BE2C (cell line): ENCODE results near the gene NLRP12.

Experiments
- DNase-seq: peaks from one replicate; pipeline ENCODE4 v3.0.0-alpha.2; 2020
- H3K27me3 ChIP-seq: fragments of 250-450 bp; sonication (Bioruptor Pico); 2 replicates; pipeline ENCODE4 v1.5.1; 2020; ENCODE audit warnings: mild to moderate bottlenecking
- H3K36me3 ChIP-seq: fragments of 250-450 bp; sonication (Bioruptor Pico); 2 replicates; pipeline ENCODE4 v1.5.1; 2020; ENCODE audit warnings: mild to moderate bottlenecking
- H3K4me1 ChIP-seq: fragments of 250-450 bp; sonication (Bioruptor Pico); 2 replicates; pipeline ENCODE4 v1.5.1; 2020
- H3K4me3 ChIP-seq: 2 replicates; pipeline ENCODE4 v1.5.1; 2011; ENCODE audit warnings: low read depth, low read length
- H3K9me3 ChIP-seq: fragments of 250-450 bp; sonication (Bioruptor Pico); 2 replicates; pipeline ENCODE4 v1.5.1; 2020
- TF ChIP-seq, protein P1 (sequence below): IDR thresholded peaks from 2 replicates; pipeline ENCODE4 v1.5.1; 2012; ENCODE audit warnings: mild to moderate bottlenecking, low read depth, low read length

NLRP12 gene

DNA sequence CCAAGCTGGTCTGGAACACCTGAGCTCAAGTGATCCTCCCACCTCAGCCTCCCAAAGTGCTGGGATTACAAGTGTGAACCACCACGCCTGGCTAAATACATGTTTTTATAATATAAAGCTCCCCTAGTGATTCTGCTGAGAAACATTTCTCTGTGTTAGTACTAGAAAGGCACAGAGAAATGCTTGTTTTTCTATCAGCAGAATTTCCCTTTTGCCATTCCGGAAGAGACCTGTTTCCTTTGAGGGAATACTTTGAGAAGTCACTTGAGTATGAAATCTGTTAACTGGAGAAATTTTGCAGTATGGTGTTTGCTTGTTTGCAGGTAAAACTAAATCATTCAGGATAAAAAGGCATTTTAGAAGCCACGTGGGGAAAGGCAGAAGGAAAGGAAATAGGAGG lies 4.4 kb upstream of the NLRP12 start:
- no peaks in the 10 kb centered on the region for H3K9me3 ChIP-seq

DNA sequence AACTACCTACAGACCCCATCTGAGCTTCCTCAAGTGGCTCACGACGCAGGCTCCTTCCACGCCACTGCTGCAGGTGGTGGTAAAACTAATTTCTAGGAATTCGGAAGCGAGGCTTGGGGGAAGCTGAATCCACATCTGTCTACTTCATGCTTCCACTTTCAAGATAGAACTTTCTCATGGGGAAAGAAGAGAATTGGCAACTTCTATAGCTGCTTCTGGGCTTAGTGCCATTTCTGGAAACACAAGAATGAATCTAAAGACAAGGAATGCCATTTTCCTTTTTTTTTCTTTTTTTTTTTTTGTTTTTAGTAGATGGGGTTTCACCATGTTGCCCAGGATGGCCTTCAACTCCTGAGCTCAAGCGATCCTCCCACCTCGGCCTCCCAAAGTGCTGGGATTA lies 2.8 kb upstream of the NLRP12 start:
- TF ChIP-seq, protein P1, sequence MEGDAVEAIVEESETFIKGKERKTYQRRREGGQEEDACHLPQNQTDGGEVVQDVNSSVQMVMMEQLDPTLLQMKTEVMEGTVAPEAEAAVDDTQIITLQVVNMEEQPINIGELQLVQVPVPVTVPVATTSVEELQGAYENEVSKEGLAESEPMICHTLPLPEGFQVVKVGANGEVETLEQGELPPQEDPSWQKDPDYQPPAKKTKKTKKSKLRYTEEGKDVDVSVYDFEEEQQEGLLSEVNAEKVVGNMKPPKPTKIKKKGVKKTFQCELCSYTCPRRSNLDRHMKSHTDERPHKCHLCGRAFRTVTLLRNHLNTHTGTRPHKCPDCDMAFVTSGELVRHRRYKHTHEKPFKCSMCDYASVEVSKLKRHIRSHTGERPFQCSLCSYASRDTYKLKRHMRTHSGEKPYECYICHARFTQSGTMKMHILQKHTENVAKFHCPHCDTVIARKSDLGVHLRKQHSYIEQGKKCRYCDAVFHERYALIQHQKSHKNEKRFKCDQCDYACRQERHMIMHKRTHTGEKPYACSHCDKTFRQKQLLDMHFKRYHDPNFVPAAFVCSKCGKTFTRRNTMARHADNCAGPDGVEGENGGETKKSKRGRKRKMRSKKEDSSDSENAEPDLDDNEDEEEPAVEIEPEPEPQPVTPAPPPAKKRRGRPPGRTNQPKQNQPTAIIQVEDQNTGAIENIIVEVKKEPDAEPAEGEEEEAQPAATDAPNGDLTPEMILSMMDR, result no peak
- no peaks in the 10 kb centered on the region for H3K9me3 ChIP-seq
- no peaks in the 10 kb centered on the region for H3K36me3 ChIP-seq
- no peak for DNase-seq
- peaks cover 10% of the 10 kb centered on the region for H3K27me3 ChIP-seq
- H3K4me3 ChIP-seq, result no peak overlapping the region
- H3K4me1 ChIP-seq, result no peaks in the 10 kb centered on the region

More for the DNA sequence above, 4.4 kb upstream of the NLRP12 start:
- no peaks in the 10 kb centered on the region for H3K36me3 ChIP-seq
- H3K4me3 ChIP-seq, result no peak overlapping the region
- no peak for DNase-seq
- H3K27me3 ChIP-seq, result peaks cover 18% of the 10 kb centered on the region
- no peaks in the 10 kb centered on the region for H3K4me1 ChIP-seq
- TF ChIP-seq, protein P1, result no peak

DNA sequence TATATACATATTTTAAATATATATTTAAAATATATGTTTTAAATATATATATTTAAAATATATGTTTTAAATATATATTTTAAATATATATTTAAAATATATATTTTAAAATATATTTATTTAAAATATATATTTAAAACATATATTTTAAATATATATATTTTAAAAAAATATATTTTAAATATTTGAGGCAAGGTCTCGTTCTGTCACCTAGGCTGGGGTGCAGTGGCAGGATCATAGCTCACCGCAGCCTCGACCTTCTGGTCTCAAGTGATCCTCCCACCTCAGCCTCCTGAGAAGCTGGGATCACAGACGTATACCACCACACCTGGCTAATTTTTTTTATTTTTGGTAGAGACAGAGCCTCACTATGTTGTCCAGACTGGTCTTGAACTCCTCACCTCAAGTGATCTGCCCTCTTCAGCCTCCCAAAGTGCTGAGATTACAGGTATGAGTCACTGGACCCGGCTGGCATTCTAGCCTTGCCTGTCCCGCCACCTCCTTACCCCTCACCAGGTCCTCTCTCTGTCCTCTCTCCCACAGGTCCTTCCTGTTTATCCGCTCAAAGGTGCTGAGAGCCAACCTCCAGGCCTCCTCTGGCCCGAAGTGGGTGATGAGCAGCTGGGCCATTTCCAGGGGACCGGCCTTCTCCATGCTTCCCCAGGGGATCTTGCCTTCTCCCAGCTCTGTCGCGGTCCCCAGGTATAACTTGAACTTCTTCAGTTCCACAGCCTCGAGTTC lies 564 bp downstream of the NLRP12 start:
- Histone ChIP-seq H3K4me1 (no peaks in the 10 kb centered on the region), H3K9me3 (no peaks in the 10 kb centered on the region), H3K36me3 (no peaks in the 10 kb centered on the region), H3K4me3 (no peak overlapping the region), H3K27me3 (no peaks in the 10 kb centered on the region; the same call in 1 of the 2 replicates)
- TF ChIP-seq, protein P1, result no peak
- DNase-seq, result no peak

DNA sequence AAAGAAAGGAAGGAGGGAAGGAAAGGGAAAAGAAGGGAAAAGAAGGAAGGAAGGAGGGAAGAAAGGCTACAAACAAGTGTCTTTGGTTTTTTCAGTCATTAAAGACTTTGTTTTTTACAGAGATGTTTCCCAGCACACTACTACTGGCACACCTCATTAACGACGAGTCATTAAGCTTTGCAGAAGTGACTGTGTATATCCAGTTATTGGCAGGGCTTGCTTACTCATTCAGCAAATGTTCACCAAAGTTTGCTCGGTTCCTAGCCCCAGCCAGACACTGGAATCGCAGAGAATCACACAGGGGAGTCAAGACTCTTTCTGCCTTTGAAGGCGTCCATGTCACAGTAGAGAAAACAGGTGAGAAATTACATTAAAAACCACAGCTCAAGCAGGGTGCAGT lies 4.3 kb downstream of the NLRP12 start:
- TF ChIP-seq, protein P1, result no peak
- H3K36me3 ChIP-seq, result no peaks in the 10 kb centered on the region
- no peak overlapping the region for H3K4me3 ChIP-seq
- no peaks in the 10 kb centered on the region for H3K9me3 ChIP-seq
- no peaks in the 10 kb centered on the region for H3K4me1 ChIP-seq
- no peaks in the 10 kb centered on the region for H3K27me3 ChIP-seq
- no peak for DNase-seq

DNA sequence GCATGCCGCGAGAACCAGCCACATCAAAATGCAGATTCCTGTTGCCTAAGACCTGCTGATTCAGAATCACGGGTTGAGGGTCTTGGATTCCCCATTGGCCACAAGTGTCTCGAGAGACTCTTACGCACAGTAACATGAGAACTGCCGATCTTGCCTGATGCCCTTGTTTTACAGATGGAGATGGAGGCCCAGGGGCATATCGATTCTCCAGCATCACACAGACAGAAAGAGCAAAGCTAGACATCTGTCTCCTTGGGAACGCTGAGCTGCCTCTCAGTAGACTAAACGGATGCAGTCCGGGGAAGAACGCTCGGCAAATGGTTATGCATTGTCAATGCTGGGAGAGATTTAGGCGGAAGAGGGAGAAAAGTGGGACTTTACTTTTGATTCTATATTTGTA lies 5.4 kb downstream of the NLRP12 start:
- TF ChIP-seq, protein P1, result no peak
- no peak overlapping the region for H3K4me3 ChIP-seq
- H3K36me3 ChIP-seq, result no peaks in the 10 kb centered on the region

DNA sequence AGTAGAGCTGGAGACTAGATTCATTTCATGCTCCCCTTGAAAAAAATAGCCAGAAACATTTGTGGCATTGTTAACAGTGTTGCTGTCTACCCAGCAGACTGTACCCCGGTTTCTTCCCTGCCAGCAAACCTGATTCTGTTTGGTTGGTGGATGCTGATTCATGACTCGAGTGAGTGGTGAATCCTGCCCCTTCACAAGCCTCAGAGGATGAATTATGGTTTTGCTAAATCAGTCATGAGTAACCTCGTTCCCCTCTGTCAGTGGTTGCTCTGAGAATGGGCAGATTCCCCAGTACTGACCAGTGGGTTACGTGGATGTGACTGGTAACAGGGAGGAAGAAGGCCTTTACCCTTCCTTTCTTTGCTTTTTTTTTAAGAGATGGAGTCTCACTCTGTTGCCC lies 10.1 kb downstream of the NLRP12 start:
- TF ChIP-seq, protein P1, result no peak
- H3K4me1 ChIP-seq, result no peaks in the 10 kb centered on the region
- DNase-seq, result no peak
- no peaks in the 10 kb centered on the region; the same call in 1 of the 2 replicates for H3K27me3 ChIP-seq
- H3K36me3 ChIP-seq, result no peaks in the 10 kb centered on the region
- H3K4me3 ChIP-seq, result no peak overlapping the region
- H3K9me3 ChIP-seq, result no peaks in the 10 kb centered on the region

More for the DNA sequence above, 5.4 kb downstream of the NLRP12 start:
- no peak for DNase-seq
- Histone ChIP-seq H3K27me3 (no peaks in the 10 kb centered on the region), H3K4me1 (no peaks in the 10 kb centered on the region), H3K9me3 (no peaks in the 10 kb centered on the region)
